ENCODE results near the gene RXFP1.

RXFP1 gene

DNA sequence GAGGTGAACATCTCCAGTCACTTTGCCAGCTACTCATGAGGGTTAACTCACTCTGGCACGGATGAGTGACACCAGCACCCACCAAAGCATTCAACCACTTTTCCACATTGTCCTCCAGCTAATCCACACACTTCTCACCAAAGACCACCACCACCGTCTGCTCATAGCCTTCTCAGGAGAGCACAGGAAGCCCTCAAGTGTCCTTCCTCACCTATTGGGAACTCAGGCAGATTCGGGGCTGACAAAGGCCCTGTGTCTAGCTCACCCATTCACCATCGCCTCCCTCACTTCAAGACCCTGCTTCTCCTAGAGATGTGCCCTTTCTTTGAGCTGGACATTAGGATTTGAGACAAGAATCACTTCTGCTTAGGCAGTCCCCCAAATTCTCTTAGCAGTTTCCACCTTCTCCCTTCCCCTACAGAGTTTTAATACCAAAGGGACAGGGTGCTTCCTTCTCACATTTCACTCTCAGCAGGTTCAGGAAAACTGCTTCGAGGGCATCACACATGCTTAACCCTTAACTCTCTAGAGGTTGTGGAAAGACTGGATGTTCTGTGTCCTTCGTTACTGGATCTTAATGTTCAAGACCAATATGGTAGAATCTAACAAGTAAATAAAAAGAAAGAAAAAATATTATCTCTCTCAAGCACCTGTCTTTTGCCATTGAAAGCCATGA lies 11.0 kb downstream of the RXFP1 start:
- DNase-seq: no peak
- Histone ChIP-seq H3K4me1 (ENCODE audit: insufficient read depth, low read length) (no peaks in the 10 kb centered on the region), H3K79me2 (ENCODE audit: insufficient read depth, low read length) (no peaks in the 10 kb centered on the region), H3K27ac (ENCODE audit: low read length) (no peak overlapping the region), H3K27me3 (ENCODE audit: insufficient read depth, low read length, poor library complexity) (no peaks in the 10 kb centered on the region), H3K36me3 (ENCODE audit: insufficient read depth, low read length) (no peaks in the 10 kb centered on the region), H3K4me3 (ENCODE audit: low read depth in 1 of 2, low read length in 2 of 2) (no peak overlapping the region), H4K20me1 (ENCODE audit: insufficient read depth, low read length) (no peaks in the 10 kb centered on the region), H3K4me2 (ENCODE audit: insufficient read depth, low read length) (no peak overlapping the region), H2AFZ (ENCODE audit: low read depth, low read length) (no peak overlapping the region), H3K9me3 (ENCODE audit: insufficient read depth, low read length, severe bottlenecking) (no peaks in the 10 kb centered on the region), H3K9ac (ENCODE audit: low read depth, low read length) (no peak overlapping the region)
- no peak for ATAC-seq (ENCODE audit: insufficient read depth, low read depth)
- TF ChIP-seq, protein P1, sequence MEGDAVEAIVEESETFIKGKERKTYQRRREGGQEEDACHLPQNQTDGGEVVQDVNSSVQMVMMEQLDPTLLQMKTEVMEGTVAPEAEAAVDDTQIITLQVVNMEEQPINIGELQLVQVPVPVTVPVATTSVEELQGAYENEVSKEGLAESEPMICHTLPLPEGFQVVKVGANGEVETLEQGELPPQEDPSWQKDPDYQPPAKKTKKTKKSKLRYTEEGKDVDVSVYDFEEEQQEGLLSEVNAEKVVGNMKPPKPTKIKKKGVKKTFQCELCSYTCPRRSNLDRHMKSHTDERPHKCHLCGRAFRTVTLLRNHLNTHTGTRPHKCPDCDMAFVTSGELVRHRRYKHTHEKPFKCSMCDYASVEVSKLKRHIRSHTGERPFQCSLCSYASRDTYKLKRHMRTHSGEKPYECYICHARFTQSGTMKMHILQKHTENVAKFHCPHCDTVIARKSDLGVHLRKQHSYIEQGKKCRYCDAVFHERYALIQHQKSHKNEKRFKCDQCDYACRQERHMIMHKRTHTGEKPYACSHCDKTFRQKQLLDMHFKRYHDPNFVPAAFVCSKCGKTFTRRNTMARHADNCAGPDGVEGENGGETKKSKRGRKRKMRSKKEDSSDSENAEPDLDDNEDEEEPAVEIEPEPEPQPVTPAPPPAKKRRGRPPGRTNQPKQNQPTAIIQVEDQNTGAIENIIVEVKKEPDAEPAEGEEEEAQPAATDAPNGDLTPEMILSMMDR (IDR thresholded peaks at IDR 0.05; ENCODE audit: borderline replicate concordance, extremely low read depth, low read length, poor library complexity, severe bottlenecking): no peak
- no peak for TF ChIP-seq EZH2 (IDR thresholded peaks at IDR 0.05; ENCODE audit: borderline replicate concordance, low read depth, low read length, severe bottlenecking)

DNA sequence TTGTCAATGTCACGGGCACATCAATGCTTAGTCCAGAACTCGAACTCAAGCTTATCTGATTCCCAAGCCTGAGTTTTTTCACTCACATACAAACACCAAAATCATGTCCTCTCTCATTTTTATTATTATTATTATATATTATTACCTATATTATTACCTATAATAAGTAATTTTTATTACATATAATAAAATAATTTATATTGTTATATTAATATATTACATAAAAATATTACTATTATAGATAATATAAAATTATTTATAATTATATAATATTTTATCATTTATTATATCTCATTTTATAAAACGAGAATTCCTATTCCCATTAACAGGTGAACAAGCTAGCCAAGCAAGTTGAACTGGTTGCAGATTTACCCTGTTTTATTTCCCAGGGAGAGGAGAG lies 13.0 kb downstream of the RXFP1 start:
- no peaks in the 10 kb centered on the region for H3K9me3 ChIP-seq (ENCODE audit: insufficient read depth, low read length, severe bottlenecking)
- H3K36me3 ChIP-seq (ENCODE audit: insufficient read depth, low read length): no peaks in the 10 kb centered on the region
- no peak for TF ChIP-seq EZH2 (IDR thresholded peaks at IDR 0.05; ENCODE audit: borderline replicate concordance, low read depth, low read length, severe bottlenecking)
- TF ChIP-seq, protein P1 (IDR thresholded peaks at IDR 0.05; ENCODE audit: borderline replicate concordance, extremely low read depth, low read length, poor library complexity, severe bottlenecking): no peak
- no peak overlapping the region for H3K9ac ChIP-seq (ENCODE audit: low read depth, low read length)
- ATAC-seq (ENCODE audit: insufficient read depth, low read depth): no peak
- H3K79me2 ChIP-seq (ENCODE audit: insufficient read depth, low read length): no peaks in the 10 kb centered on the region
- H4K20me1 ChIP-seq (ENCODE audit: insufficient read depth, low read length): no peaks in the 10 kb centered on the region
- DNase-seq: no peak
- no peak overlapping the region for H3K4me3 ChIP-seq (ENCODE audit: low read depth in 1 of 2, low read length in 2 of 2)
- H2AFZ ChIP-seq (ENCODE audit: low read depth, low read length): no peak overlapping the region
- H3K27me3 ChIP-seq (ENCODE audit: insufficient read depth, low read length, poor library complexity): no peaks in the 10 kb centered on the region
- H3K4me2 ChIP-seq (ENCODE audit: insufficient read depth, low read length): no peak overlapping the region
- no peaks in the 10 kb centered on the region for H3K4me1 ChIP-seq (ENCODE audit: insufficient read depth, low read length)
- no peak overlapping the region for H3K27ac ChIP-seq (ENCODE audit: low read length)

DNA sequence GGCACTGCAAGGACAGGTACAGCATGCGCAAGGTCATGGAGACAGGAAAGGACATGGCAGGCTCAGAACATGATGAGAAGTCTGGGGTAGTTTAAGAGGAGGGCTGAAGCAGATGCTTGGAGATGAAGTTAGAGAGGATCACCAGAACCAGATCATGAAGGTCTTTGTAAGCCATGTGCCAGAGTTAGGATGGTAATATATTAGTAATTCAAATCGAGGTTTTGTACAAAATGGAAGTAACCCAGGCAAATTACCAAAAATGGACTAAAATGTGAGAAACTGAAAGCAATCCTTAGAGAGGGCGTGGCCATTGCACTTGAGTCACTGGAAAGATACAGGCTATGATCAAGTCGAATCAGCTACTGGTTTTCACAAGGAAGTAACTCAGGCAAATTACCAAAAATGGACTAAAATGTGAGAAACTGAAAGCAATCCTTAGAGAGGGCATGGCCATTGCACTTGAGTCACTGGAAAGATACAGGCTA lies 13.5 kb downstream of the RXFP1 start:
- H3K4me2 ChIP-seq (ENCODE audit: insufficient read depth, low read length): no peak overlapping the region
- no peak overlapping the region for H2AFZ ChIP-seq (ENCODE audit: low read depth, low read length)
- no peak overlapping the region for H3K9ac ChIP-seq (ENCODE audit: low read depth, low read length)
- H3K79me2 ChIP-seq (ENCODE audit: insufficient read depth, low read length): no peaks in the 10 kb centered on the region
- no peak for DNase-seq
- H4K20me1 ChIP-seq (ENCODE audit: insufficient read depth, low read length): no peaks in the 10 kb centered on the region
- no peaks in the 10 kb centered on the region for H3K27me3 ChIP-seq (ENCODE audit: insufficient read depth, low read length, poor library complexity)
- H3K4me3 ChIP-seq (ENCODE audit: low read depth in 1 of 2, low read length in 2 of 2): no peak overlapping the region
- H3K4me1 ChIP-seq (ENCODE audit: insufficient read depth, low read length): no peaks in the 10 kb centered on the region
- no peak; the same call in 2 of the 3 replicates for ATAC-seq (ENCODE audit: insufficient read depth, low read depth)
- H3K36me3 ChIP-seq (ENCODE audit: insufficient read depth, low read length): no peaks in the 10 kb centered on the region
- H3K9me3 ChIP-seq (ENCODE audit: insufficient read depth, low read length, severe bottlenecking): no peaks in the 10 kb centered on the region
- H3K27ac ChIP-seq (ENCODE audit: low read length): no peak overlapping the region
- TF ChIP-seq, protein P1 (IDR thresholded peaks at IDR 0.05; ENCODE audit: borderline replicate concordance, extremely low read depth, low read length, poor library complexity, severe bottlenecking): no peak
- TF ChIP-seq EZH2 (IDR thresholded peaks at IDR 0.05; ENCODE audit: borderline replicate concordance, low read depth, low read length, severe bottlenecking): no peak

Data from DND-41 (cell line).